GM12864 (cell line): ENCODE data around the gene LRRC23.
"Not testable (repeated sequence)": the region's sequence is repeated elsewhere in the genome, so short reads cannot be mapped to it uniquely, and the experiment has no call there.

ENCODE experiments used
- DNase-seq: peaks from one replicate; pipeline ENCODE4 v3.0.0-alpha.2; 2011; ENCODE audit warnings: low read depth
- H3K4me3 ChIP-seq: 2 replicates; pipeline ENCODE4 v1.5.1; 2011; ENCODE audit warnings: mild to moderate bottlenecking, low read depth, low read length, control low read depth
- TF ChIP-seq, protein P1 (sequence below): IDR thresholded peaks from 2 replicates; pipeline ENCODE4 v1.5.1; 2011; ENCODE audit warnings: low read depth, mild to moderate bottlenecking, moderate library complexity, low read length, control low read depth, inconsistent platforms; ENCODE audit errors: missing control alignments

The LRRC23 gene

DNA sequence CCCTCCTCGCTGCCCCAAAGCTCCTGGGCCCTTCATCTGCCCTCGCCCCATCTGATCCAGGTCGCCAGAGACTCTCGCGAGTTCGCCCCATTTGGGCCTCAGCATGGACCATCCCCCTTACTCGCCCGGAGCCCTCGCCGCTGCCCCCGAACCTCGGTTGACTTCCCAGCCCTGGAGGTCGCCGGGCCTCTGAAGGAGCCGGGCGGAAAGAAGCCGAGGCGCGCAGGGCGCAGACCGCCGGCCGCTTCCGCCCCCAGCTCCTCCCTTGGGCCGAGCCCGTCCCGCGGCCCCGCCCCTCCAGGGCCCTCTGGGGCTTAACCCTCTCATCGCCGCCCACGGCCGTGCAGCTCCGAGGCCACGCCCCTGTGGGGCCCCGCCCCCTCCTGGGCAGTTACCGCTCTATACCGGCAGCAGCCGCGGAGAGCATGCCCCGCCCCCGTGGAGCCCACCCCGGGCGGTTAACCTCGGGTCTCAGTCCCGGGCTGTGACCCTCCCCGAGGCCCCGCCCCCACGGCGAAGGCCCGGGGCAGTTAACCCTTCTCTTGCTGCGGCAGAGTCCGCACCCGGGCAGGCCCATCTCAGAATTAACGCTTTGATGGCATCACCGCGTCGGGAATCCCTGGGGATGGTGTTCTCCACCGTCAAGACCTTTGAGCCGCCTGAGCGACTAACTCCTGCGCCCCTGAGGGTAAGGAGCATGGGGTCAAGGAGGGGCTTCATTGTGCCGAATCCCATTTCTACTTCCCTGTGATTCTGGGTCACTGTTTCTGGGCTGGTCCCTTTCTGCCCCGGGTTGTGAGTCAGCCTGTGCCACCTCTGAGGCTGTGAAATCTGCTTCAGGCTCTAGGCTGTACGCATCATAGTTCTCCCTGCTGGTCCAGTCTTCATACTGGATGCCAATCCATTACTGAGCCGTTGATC is 31.3 kb upstream of the LRRC23 start, which contains the start of gene SPSB2:
TSS of gene SPSB2 (minus strand) at position 210 of the 921 bp plus-strand sequence. CDS start 402 bp downstream, outside the sequence.
- H3K4me3 ChIP-seq = peak within 1 kb of the TSS; percentile 72
- peak; percentile 88 for DNase-seq
- TF ChIP-seq, protein P1, sequence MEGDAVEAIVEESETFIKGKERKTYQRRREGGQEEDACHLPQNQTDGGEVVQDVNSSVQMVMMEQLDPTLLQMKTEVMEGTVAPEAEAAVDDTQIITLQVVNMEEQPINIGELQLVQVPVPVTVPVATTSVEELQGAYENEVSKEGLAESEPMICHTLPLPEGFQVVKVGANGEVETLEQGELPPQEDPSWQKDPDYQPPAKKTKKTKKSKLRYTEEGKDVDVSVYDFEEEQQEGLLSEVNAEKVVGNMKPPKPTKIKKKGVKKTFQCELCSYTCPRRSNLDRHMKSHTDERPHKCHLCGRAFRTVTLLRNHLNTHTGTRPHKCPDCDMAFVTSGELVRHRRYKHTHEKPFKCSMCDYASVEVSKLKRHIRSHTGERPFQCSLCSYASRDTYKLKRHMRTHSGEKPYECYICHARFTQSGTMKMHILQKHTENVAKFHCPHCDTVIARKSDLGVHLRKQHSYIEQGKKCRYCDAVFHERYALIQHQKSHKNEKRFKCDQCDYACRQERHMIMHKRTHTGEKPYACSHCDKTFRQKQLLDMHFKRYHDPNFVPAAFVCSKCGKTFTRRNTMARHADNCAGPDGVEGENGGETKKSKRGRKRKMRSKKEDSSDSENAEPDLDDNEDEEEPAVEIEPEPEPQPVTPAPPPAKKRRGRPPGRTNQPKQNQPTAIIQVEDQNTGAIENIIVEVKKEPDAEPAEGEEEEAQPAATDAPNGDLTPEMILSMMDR = no peak

DNA sequence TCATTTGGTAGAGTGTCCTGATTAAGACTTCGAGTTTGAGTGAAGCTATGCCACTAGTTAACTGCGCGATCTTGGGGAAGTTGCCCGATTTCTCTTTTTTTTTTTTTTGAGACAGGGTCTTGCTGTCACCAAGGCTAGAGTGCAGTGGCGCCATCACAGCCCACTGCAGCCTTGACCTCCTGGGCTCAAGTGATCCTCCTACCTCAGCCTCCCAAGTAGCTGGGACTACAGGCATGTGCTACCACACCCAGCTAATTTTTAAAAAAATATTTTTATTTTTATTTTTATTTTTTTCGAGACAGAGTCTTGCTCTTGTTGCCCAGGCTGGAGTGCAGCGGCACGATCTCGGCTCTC is 30.6 kb upstream of the LRRC23 start:
- peak overlapping the region; percentile 72 for H3K4me3 ChIP-seq
- DNase-seq = not testable (repeated sequence)

DNA sequence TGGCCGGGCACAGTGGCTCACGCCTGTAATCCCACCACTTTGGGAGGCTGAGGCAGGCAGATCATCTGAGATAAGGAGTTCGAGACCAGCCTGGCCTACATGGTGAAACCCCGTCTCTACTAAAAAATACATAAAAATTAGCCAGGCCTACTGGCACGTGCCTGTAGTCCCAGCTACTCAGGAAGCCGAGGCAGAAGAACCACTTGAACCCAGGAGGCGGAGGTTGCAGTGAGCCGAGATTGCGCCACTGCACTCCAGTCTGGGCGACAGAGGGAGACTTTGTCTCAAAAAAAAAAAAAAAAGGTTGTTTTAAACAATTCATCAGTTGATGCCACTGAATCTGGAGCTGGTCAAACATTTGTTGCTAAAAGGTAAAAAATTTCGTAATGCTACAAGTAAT is 24.8 kb upstream of the LRRC23 start:
- not testable (repeated sequence) for DNase-seq, H3K4me3 ChIP-seq

DNA sequence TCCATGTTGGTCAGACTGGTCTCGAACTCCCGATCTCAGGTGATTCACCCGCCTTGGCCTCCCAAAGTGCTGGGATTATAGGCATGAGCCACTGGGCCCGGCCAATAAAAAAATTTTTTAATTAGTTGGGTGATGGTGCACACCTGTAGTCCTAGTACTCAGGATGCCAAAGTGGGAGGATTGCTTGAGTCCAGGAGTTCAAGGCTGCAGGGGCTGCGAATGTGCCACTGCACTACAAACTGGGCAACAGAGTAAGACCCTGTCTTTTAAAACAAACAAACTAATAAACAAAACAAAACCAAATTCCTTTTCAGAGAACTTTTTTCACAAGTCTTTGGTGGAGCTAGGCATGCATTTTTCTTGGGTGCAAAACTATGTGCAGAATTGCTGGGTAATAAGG is 21.4 kb upstream of the LRRC23 start:
- DNase-seq = no peak
- H3K4me3 ChIP-seq = no peak overlapping the region
- TF ChIP-seq, protein P1 = no peak

DNA sequence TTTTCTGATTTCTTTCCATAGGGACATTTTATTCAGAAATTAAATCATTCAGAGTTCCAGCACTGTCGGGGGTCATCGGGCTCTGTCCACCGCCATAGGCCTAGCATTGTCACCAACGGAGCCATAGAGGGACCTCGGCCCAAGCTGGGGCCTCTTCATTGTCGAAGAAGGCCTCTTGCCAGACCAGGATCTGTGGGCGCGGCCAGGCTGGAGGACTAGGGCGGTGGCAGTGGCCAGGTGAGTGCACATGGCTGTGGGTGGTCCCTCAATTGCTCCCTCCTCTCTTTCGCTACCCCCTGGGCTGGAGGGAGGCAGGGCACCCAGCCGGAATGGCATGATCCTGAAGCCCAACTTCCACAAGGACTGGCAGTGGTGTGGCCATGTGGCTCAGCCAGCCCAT is 20.9 kb upstream of the LRRC23 start:
- TF ChIP-seq, protein P1 = no peak
- no peak overlapping the region for H3K4me3 ChIP-seq
- DNase-seq = no peak

DNA sequence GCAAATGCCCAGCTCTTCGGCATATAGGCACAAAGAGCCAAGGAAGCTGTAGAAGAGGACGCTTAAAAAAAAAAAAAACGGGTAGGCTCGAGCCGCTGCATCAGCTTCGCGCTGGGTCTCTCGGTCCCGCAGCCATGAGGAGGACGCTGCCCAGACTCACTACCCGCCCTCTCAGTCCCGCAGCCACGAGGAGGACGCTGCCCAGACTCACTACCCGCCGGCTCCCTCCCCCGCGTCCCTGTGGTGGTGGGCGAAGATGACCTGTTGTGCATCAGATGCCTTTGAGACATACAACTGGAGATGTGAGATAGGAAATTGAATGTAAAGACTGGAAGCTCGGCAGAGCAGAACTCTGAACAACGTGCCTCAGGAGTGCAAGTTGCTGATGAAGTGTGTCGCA is 20.1 kb upstream of the LRRC23 start:
- DNase-seq = no peak
- TF ChIP-seq, protein P1 = no peak
- H3K4me3 ChIP-seq = no peak overlapping the region

DNA sequence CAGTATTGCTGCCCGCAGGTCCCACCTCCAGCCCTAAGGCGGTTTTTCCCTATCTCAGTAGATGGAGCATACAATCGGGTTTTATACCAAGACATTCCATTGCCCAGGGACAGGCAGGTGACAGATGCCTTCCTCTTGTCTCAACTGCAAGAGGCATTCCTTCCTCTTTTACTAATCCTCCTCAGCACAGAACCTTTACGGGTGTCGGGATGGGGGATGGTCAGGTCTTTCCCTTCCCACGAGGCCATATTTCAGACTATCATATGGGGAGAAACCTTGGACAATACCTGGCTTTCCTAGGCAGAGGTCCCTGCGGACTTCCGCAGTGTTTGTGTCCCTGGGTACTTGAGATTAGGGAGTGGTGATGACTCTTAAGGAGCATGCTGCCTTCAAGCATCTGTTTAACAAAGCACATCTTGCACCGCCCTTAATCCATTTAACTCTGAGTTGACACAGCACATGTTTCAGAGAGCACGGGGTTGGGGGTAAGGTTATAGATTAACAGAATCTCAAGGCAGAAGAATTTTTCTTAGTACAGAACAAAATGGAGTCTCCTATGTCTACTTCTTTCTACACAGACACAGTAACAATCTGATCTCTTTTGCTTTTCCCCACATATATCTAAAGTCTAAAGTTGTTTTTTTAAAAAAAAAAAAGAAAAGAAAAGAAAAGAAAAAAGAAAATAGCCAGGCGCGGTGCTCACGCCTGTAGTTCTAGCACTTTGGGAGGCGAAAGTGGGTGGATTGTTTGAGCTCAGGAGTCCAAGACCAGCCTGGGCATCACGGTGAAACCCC is 18.2 kb upstream of the LRRC23 start:
- DNase-seq, H3K4me3 ChIP-seq: not testable (repeated sequence)

DNA sequence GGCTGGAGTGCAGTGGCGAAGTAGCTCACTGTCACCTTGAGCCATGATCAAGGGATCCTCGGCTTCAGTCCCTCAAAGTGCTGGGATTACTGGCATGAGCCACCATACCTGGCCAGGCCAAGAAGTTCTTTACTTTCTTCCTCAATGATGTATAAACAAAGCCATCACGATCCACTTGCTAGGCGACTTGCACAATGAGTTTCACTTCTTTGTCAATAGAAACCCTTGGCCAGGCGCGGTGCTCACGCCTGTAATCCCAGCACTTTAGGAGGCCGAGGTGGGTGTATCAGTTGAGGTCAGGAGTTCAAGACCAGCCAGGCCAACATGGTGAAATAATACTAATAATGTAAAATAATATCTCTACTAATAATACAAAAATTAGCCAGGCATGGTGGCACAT is 17.2 kb upstream of the LRRC23 start:
- no peak for DNase-seq
- TF ChIP-seq, protein P1 = no peak
- H3K4me3 ChIP-seq = no peak overlapping the region
